Activated CD4-positive, CD25-positive, alpha-beta regulatory T cell treated with anti-CD3 and anti-CD28 coated beads, Interleukin-2, amount 50 U/mL, for 72 hours (primary cell): Measurements from ENCODE around the gene CDK8.

Experiments used
- DNase-seq: peaks from one replicate; pipeline ENCODE4 v3.0.0; 2021

CDK8 gene

DNA sequence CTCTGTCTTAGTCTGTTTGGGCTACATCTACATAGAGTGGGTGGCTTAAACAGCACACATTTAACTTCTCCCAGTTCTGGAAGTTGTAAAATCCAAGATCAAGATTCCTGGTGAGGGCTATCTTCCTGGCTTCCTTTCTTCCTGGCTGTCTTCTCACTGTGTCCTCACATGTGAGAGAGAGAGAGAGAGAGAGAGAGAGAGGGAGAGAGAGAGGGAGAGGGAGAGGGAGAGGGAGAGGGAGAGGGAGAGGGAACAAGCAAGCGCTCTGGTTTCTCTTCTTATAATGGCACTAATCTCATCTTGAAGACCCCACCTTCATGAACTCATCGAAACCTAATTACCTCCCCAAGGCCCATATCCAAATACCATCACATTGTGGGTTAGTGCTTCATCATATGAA, 69.2 kb downstream of the CDK8 start:
- DNase-seq = no peak

DNA sequence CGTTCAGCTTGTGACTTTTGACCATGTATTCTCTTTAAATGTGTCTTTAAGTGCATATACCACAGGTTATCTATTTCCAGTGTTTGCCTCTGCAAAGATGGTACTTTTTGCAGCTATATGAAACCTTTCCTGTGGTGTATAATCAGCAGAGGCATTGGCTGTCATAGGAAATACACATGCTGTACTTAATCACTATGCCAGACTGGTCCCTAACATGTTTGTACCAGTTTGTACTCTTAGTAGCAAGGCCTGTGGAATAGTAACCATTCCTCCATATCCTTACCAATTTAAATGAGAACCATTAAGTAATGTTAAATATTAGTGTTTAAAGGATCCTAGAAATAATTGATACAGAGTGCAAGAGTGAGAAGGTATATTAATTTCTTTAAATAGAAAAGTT, 69.8 kb downstream of the CDK8 start:
- DNase-seq = no peak

DNA sequence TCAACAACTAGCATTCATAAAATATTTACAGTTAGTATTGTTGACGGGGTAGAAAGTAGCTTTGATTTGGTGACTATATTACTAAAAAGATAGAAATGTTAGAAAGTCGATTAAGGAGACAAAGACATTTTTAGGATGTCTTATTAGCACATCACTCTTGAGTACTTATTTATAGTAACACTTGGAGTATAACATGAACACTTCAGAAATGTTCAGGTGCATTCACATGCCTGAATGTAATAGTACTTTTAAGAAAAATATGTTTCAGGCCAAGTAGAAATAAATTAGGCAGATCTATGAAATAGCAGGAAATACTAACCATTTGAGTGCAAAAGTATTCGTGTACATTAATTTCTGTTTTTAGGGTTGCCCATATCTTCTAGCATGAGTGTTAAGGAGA, 70.4 kb downstream of the CDK8 start:
- no peak for DNase-seq

DNA sequence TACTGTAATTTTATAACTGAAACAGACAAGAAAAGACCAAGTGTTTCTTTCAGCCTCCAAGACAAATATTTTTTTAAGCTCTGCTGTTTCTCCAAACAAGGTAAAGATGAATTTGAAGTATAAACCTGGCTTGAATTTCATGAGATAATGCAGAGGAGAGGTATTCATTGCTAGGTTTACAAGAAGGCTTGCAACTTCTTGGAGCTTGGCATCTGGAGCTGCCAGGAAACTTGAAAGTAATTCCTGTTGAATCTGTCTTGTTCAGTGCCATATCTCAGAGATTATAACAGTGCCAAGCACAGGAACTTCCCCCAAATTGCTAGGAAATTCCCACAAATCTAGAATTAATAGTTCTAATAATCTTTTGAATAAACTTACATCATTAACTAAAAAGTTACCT, 70.9 kb downstream of the CDK8 start:
- DNase-seq = no peak

DNA sequence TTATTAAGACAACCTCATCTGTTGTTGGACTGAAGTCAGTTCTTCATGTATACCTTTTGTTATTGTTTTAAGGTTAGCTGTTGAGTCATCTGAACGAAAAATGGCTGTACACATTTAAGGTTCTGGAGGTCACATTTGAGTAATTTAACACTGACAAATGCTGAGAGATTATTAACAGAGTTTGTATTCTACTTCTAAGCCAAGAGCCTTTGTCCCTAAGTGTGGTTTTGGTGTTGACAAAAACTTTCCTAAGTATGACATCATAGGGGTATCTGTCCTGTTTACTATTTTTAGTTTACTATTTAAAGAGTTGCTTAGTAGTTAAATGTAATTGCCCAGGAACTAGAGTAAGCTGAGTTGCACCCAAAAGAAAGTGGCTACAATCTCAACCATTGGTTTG, 71.9 kb downstream of the CDK8 start:
- no peak for DNase-seq

DNA sequence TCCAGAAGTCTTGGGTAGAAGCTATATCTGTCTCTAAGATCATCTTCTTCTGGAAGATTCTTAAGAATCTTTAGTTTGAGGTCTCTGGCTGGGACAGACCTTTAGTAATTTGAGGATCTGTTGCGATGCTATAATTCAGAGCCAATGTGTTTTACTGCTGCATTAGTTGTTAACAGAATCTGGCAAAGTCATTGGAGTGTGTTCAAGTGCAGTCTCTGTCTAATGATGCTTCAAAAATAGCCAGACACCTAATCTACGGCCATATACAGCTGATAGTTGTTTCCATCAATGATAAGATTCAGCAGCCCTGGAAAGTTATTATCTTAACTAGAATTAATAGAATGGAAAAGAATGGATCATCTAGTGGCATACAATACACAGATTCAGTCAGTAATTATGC, 72.6 kb downstream of the CDK8 start:
- DNase-seq = no peak

DNA sequence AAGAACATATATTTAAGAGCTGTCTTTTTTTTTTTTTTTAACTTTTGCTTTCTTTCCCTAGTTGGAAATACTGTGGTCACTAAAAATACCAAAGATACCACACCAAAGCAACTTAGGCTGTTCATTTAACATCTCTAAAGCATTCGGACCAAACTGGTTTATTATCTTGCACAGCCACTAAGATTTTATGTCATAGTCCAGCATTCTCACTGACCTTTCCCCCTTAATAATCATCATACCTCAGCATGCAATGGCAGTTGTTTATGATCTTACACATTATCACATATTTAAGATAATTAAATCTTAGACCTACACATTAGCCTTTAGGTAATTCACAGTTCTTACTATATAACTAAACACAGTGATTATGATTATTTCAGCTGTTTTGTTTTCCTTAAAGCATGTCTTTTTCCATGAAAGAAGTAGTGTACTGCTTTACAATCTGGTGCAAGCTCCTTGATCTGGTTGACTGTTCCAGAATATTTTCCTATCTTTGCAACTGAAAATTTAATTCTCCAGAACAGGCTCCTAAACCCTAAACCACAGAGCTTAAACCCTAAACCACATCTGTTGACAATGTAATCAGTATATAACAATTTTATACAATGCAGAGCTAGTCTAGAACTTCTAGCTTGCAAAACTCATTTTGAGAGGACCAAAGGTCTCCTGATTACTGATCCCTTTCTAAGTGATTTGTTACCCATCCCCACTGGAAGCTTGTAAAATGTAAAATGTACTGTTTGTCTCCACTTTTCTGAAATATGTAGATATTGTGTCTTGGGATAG, 74.2 kb downstream of the CDK8 start:
- no peak for DNase-seq

DNA sequence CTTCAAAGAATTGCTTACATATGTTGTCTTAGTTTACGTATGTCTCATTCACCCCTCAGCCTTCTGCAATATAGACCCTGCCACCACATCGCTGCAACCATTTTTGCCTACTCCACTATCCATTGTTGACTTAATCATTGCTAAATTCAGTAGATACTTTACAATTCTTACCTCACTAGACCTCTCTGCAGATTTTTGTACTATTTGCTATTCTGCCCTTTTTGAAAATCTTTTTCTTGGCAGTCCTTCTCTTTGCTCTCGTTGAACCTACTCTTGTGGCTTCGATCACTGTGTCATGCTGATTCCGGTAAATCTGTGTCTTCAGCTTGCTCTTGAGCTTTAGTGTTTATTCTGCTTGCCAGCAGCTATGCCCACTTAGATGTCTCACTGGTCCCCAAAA, 81.2 kb downstream of the CDK8 start:
- no peak for DNase-seq

DNA sequence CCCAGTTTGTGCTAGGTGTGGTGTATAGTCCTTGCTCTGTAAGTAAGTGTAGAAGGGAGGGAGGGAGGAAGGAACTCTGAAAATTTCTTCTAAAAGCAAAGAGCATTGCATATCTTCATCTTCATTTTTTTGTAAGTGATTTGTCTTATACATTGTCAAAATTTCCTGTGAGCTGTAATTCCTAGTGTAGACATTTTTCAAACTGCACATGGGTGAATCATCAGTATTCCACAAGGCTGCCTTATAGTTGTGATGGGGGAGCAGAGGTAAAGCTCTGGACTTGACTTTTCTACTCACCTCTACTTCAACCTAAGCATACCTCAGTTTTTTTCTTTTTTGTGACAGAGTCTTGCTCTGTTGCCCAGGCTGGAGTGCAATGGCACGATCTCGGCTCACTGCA, 86.9 kb downstream of the CDK8 start:
- no peak for DNase-seq

DNA sequence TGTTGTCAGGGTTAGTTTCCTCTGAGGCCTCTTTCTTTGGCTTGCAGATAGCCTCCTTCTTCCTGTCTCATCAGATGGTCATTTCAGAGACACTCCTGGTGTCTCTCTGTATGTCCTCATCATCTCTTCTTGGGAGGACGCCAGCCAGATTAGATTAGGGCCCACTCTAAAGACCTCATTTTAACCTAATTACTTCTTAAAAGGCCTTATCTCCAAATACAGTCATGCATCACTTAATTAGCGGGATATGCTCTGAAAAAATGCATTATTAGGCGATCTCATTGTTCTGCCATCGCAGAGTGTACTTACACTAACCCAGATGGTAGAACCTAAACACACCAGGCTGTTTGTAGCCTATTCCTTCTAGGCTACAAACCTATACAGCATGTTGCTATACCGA, 89.0 kb downstream of the CDK8 start:
- DNase-seq = no peak

DNA sequence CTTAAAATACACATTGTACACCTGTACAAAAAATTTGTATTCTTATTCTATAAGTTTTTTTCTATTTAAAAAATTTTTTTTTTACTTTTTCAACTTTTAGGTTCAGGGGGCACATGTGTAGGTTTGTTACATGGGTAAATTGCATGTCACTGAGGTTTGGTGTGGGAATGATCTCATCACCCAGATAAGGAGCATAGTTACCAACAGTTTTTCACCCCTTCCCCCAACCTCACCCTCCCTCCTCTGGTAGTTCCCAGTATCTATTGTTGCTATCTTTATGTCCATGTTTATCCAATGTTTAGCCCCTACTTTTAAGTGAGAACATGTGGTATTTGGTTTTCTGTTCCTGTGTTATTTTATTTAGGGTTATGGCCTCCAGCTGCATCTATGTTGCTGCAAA, 89.9 kb downstream of the CDK8 start:
- DNase-seq = no peak

DNA sequence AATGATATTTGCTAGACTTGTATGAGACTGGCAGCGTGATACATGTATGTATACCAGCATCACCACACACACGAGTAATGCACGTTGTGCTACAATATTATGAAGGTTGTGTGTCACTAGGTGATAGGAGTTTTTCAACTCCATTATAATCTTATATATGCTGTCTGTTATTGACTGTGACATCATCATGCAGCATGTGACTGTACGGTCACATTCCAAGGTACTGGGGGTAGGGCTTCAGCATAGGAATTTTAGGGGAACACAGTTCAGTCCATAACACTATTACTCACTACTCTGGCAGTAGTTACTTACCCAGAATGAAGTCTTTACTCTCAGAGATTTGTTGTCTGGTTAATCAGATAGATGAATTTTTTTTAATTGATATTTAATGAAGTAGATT, 91.1 kb downstream of the CDK8 start:
- DNase-seq = no peak

DNA sequence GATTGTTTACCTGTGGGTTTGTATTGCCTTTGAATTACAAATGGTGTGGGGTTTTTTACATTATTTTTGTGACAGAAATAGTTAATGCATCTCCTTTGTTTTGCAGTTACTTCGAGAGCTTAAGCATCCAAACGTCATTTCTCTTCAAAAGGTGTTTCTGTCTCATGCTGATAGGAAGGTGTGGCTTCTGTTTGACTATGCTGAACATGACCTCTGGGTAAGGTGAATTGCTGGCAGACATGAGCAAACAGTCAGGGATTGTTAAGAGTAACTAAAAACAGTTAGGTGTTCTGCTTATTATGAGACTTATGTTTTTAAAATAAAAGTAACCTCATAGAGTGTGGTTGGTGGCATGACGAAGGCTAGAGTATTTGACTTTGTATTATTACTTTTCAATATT, 95.0 kb downstream of the CDK8 start:
- DNase-seq = no peak

DNA sequence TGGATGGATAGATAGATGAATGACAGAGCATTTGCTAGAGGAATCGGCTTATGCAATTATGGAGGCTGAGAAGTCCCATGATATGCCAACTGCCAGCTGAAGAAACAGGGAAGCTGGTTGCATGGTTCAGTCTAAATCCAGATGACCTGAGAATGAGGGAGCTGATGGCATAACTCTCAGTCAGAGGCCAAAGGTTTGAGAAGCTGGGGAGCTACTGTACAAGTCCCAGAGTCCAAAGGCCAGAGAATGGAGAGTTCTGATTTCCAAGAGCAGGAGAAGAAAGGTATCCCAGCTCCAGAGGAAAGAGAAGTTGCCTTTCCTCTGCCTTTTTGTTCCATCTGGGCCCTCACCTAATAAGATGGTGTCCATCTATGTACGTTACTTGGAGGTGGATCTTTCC, 108.3 kb downstream of the CDK8 start:
- DNase-seq = no peak

DNA sequence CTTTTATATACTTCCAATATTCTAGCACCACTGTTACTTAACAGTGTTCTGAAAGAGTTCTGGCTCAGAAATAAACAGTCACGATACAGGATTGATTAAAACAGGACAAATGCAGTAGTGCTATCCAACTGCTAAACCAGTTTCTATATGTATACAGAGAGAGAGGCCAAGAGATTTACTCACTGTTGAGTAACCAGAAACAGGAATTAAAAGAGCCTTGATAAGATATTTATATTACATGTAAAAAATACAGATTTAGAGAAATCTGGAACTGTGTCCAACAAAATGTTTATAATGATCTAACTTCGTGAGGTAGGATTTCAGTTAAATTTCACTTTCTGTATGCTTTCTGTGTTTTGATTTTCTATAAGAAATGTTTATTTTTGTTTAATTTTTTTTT, 116.6 kb downstream of the CDK8 start:
- no peak for DNase-seq

DNA sequence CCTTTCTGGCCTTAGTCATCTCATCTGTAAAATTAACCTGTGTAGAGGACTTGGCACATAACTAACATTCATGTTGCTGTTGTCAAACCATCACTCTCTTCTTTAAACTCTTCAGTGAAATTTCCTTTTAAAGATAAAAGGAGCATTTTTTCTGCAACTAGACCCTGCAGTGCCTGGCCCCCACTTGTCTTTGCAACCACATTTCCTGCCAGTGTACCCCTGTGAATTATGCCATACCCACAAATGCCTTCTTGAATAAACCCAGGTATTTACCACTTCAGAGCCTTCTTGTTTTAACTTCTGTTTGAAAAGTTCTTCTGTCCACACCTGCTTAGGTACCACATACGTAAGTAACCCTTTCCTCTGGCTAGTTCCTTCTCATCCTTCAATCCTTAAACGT, 118.8 kb downstream of the CDK8 start:
- DNase-seq = no peak

DNA sequence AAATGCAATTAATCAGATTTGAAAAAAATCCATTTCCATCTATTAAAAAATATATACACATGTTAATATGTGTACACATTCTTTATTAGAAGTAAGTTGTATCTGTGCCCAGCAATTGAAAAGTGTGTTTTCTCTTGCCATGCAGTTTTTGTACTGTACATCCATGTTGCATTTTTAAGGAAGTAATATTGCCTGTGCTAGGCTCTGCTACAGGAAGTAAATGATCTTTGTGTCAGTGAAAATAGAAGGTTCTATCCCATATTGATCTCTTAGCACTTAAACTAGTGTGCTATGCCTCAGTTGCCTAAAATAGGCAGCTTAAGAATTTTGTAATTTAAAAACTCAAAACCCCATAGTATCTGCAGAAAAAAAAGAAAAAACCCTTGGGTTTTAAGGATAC, 122.5 kb downstream of the CDK8 start:
- no peak for DNase-seq

DNA sequence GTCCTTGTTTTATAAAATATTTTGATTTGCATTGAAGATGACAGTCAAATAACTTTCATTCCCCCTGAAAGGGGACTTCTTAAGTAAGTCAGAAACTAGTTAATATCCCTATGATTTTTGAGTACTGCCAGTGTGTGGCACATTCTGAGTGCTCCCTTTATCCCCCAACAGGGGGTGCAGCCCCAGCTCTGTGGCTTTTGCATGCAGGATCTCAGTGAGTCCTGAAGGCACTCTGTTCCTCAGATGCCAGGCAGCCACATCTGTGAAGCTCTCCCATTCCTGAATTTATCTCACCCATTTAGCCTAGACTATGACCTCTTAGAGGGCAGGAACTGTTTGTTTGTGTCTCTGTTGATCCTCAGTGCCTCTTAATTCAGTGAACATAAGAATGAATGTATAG, 123.1 kb downstream of the CDK8 start:
- DNase-seq = no peak

DNA sequence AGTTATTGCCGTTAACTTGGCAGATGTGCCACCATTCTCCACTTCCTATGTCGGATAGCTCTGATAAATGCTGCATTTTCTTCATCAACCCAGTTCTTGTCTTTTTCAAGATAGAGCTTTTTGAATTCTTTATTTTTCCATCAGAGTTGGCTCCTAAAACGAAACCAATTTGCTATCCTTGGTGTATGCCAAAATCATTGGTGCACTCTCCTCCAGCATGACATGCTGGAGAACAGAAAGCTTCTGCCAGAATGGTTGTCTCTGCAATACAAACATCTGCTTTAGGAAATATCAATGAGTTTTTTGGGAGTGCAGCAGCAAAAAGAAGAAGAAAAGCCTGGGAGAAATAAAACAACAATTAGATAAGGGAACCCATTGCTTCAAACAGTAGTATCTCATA, 124.2 kb downstream of the CDK8 start:
- no peak for DNase-seq

DNA sequence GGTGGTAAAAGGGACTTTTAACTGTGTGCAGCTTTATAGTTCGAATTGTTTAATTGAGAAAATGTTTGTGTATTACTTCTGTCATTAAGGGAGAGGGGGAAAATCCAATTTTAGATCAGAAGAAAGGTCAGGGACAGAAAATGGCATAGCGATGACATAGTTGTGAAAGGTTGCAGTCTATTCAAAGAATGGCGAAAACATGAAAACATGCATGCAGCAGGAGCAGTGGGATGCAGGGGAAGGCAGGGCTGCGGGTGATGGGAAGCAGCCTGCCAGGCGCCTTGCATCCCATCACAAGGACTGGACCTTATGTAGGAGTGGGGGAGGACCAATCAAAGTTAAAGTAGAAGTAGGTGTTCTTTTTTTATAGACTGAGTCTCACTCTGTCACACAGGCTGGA, 125.9 kb downstream of the CDK8 start:
- no peak for DNase-seq

DNA sequence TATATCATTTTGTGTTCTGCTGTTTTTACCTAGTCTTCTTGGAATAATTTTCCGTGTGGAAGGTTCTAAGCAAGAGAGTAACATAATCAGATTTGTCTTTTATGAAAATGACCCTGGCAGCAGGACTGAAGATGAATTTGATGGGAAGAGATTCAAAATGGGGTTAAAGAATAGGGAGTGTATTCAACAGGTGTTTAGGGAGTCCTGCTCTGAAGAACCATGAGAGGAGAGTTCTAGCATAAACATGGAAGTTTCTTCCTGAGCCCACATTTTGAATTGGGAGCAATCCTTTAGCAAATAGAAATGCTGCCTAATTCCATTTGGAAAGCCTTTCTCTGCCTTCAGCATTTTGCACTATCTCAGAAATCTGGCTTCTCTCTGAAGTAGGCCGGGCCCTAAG, 127.0 kb downstream of the CDK8 start:
- no peak for DNase-seq

DNA sequence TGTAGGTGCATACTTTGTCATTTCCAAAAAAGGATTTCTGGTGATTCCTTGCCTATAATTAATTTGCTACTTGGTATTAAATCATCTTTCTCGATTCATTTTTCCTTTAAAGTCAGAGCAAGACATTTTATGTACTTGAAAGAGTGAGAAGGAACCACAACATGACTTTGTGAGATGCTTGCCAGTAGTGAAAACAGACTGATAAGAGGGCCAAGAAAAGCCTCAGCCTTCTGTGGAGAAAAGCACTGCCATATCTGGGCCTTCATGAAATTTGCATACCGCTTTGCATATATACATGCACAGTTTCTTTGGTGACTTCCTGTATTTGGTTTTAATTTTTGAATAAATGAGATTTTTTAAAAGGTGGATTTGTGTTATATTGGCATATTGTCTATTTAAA, 128.4 kb downstream of the CDK8 start:
- no peak for DNase-seq

DNA sequence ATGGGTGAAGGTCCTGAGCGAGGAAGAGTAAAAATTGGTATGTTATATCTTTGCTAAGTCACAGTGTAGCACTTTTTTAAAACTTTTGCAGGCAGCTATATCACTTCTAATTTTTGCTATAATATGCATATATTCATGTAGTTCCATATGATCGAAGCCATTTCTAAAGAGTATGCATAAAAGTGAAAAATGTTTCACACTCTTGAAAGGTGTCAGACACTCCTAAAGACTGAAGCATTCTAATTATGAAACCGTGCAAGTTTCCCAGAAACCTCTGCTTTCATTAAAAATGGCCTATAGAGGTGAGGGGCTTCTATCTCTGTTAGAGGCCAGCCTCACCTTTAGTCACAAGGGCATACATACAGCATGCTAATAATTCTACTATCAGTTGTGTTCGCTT, 128.9 kb downstream of the CDK8 start:
- no peak for DNase-seq

DNA sequence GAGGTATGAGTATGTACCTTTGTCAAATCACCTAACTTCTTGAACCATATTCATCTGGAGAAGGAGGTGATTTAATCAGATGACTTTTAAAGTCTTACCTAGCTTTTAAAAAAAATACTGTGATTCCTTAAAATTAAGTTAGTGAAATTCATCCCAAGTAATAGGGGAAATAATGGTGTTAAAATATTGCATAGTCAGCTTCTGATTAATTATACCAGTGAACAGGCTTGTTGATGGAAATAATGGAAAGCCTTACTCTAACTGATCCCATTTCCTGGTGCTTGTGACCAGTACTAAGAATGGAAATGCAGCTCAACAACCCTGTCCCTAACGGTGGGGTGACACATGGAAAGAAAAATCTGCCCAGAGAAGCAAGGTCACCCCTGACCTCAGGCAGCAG, 130.7 kb downstream of the CDK8 start:
- no peak for DNase-seq

DNA sequence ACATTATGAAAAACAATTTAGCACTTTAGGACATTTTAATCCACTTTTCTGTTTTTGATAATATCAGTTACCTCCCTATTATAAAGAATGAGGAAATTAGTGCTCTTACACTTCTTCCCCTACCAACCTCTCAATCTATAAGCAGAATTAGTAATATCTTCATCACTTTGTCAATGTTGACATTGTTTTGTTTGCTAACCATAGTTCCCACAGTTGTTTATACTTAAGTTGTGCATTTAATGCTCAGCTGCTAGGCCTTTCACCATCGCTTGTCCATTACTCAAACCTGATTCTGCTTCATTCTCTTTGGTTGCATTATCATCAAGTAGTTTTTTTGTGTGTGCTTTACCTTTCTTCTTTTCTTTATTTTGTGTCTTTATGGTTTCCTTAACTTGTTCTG, 132.1 kb downstream of the CDK8 start:
- DNase-seq = no peak

DNA sequence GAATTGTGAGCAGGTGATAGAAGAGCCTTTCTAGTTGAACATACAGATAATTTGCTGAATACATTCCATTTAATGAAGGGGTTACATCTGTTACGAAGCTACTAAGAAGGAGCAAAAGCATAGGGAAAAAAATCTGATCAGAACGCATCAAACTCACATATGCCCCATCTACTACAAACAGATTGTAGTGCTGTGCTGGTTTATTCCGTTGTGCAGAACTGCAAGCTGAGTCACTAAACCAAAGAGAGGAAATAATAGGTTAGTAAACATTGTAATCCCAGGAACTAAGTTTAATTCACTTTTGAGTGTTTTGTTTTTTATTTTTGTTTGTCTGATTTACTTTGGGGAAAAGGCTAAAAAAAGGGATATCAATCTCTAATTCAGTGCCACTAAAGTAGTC, 136.3 kb downstream of the CDK8 start:
- no peak for DNase-seq
